ENCODE data around the gene ACSL5. TPM values are rescaled to one million over a fixed set of nuclear protein-coding genes. Genes with fewer than 3 reads are reported as not detected.
A peak's percentile ranks its signal among the peaks of the same experiment; 100 is the strongest.

ACSL5 gene
- total RNA-seq, 1 donor from 2014 or later = not detected

- Mint-ChIP-seq H3K4me3 (no peak overlapping the region), H3K27me3 (ENCODE audit: insufficient read depth, low read depth) (peaks cover 10% of the 10 kb centered on the region), H3K4me1 (peaks cover 7% of the 10 kb centered on the region), H3K27ac (no peak overlapping the region), H3K9me3 (peaks cover 2% of the 10 kb centered on the region), H3K36me3 (no peaks in the 10 kb centered on the region)
- Histone ChIP-seq H2AFZ (replicated peaks) (peak overlapping the region; percentile 54), H3K27ac (no peak overlapping the region), H3F3A (ENCODE audit: low read depth) (no peaks in the 10 kb centered on the region), H3K27me3 (no peaks in the 10 kb centered on the region), H3K4me2 (no peak overlapping the region), H3K9ac (no peak overlapping the region), H3K79me2 (ENCODE audit: low read depth) (no peaks in the 10 kb centered on the region), H3K36me3 (no peaks in the 10 kb centered on the region), H3K4me1 (peaks cover 11% of the 10 kb centered on the region), H3K9me3 (ENCODE audit: low read depth) (no peaks in the 10 kb centered on the region), H3K4me3 (no peak overlapping the region), H4K20me1 (ENCODE audit: low read depth) (no peaks in the 10 kb centered on the region)
- DNase-seq (ENCODE audit: low spot score) = no peak
- TF ChIP-seq EZH2phosphoT487 (IDR thresholded peaks at IDR 0.05) = no peak
- no peak for TF ChIP-seq EZH2 (IDR thresholded peaks at IDR 0.05)
- TF ChIP-seq CTCF (IDR thresholded peaks at IDR 0.05) = no peak
These were observed 30.7 kb upstream of the ACSL5 start for GRCh38 chr10:112343056-112343806.

- H3K27me3 ChIP-seq = no peaks in the 10 kb centered on the region
- no peaks in the 10 kb centered on the region for H3K79me2 ChIP-seq (ENCODE audit: low read depth)
- Mint-ChIP-seq H3K9me3 (peaks cover 2% of the 10 kb centered on the region), H3K36me3 (no peaks in the 10 kb centered on the region), H3K27me3 (ENCODE audit: insufficient read depth, low read depth) (peaks cover 10% of the 10 kb centered on the region), H3K4me1 (peaks cover 11% of the 10 kb centered on the region), H3K4me3 (no peak overlapping the region), H3K27ac (peak overlapping the region; percentile 29)
- H3K4me2 ChIP-seq = no peak overlapping the region
- no peak overlapping the region for H3K4me3 ChIP-seq
- peak; percentile 13 for DNase-seq (ENCODE audit: low spot score)
- H4K20me1 ChIP-seq (ENCODE audit: low read depth) = no peaks in the 10 kb centered on the region
- no peak overlapping the region for H3K27ac ChIP-seq
- no peaks in the 10 kb centered on the region for H3K36me3 ChIP-seq
- peak overlapping the region; percentile 59 for H2AFZ ChIP-seq (replicated peaks)
- no peak overlapping the region for H3K9ac ChIP-seq
- H3K9me3 ChIP-seq (ENCODE audit: low read depth) = no peaks in the 10 kb centered on the region
- TF ChIP-seq EZH2phosphoT487 (IDR thresholded peaks at IDR 0.05) = no peak
- TF ChIP-seq EZH2 (IDR thresholded peaks at IDR 0.05) = no peak
- TF ChIP-seq CTCF (IDR thresholded peaks at IDR 0.05) = no peak
- peaks cover 17% of the 10 kb centered on the region for H3K4me1 ChIP-seq
- no peaks in the 10 kb centered on the region for H3F3A ChIP-seq (ENCODE audit: low read depth)
These were observed 29.7 kb upstream of the ACSL5 start for GRCh38 chr10:112344261-112344660.

GRCh38 chr10:112345202-112345601, 28.7 kb upstream of the ACSL5 start:
- H3K36me3 Mint-ChIP-seq = no peaks in the 10 kb centered on the region
- H3K4me3 Mint-ChIP-seq = no peak overlapping the region
- H3K4me2 ChIP-seq = no peak overlapping the region
- peaks cover 2% of the 10 kb centered on the region for H3K9me3 Mint-ChIP-seq
- TF ChIP-seq EZH2phosphoT487 (IDR thresholded peaks at IDR 0.05) = no peak
- TF ChIP-seq EZH2 (IDR thresholded peaks at IDR 0.05) = no peak
- no peak for TF ChIP-seq CTCF (IDR thresholded peaks at IDR 0.05)
- H3K4me3 ChIP-seq = no peak overlapping the region
- H3K27me3 Mint-ChIP-seq (ENCODE audit: insufficient read depth, low read depth) = peaks cover 7% of the 10 kb centered on the region
- peaks cover 11% of the 10 kb centered on the region for H3K4me1 Mint-ChIP-seq
- H3K9ac ChIP-seq = no peak overlapping the region
- no peaks in the 10 kb centered on the region for H4K20me1 ChIP-seq (ENCODE audit: low read depth)
- H3K27ac ChIP-seq = no peak overlapping the region
- H3F3A ChIP-seq (ENCODE audit: low read depth) = no peaks in the 10 kb centered on the region
- no peaks in the 10 kb centered on the region for H3K9me3 ChIP-seq (ENCODE audit: low read depth)
- no peak for DNase-seq (ENCODE audit: low spot score)
- H3K79me2 ChIP-seq (ENCODE audit: low read depth) = no peaks in the 10 kb centered on the region
- no peak overlapping the region for H3K27ac Mint-ChIP-seq
- H3K36me3 ChIP-seq = no peaks in the 10 kb centered on the region
- no peaks in the 10 kb centered on the region for H3K27me3 ChIP-seq
- H2AFZ ChIP-seq (replicated peaks) = no peak overlapping the region
- H3K4me1 ChIP-seq = peaks cover 17% of the 10 kb centered on the region

Data from neural progenitor cell (in vitro differentiated cells).